ENCODE data around the gene CDK5RAP2.

Gene CDK5RAP2

DNA sequence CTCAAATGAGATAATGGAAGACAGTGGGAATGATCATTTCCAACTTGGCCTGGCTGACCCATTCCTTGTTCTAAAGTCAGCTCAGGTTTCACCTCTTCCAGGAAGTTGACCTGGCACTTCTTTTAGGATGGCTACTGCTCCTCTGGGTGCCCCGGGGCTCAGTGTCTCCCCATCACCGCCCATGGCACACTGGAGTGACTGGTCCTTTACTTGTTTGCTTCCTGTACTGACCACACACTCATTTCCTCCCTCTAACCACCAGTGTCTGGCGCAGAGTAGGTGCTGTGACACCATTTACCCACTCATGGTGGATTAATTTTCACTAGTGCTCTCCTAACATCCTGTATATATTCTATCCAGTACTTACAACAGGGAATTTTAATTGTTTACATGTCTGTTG, 183.5 kb downstream of the CDK5RAP2 start:
- no peak for DNase-seq

DNA sequence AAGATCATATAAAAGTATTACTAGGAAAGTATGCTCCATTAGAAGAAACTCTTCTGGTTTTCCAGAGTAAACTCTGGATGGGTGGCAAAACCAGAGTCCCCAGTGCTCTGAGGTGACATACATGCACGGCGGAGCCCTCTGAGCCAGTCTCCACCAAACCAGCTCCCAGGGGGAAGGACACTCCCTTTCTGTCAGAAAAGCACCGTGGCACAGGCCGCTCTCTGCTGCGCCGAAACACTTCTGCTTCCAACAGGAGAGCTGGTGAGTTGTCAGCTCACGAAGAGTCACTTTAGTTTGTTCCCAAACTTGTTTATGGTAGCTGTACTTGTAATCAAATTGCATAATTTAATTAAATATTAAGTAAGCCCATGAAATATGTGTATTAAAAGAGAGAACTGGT, 184.6 kb downstream of the CDK5RAP2 start:
- peak in 1 of 2 donors; percentile 37 for DNase-seq

DNA sequence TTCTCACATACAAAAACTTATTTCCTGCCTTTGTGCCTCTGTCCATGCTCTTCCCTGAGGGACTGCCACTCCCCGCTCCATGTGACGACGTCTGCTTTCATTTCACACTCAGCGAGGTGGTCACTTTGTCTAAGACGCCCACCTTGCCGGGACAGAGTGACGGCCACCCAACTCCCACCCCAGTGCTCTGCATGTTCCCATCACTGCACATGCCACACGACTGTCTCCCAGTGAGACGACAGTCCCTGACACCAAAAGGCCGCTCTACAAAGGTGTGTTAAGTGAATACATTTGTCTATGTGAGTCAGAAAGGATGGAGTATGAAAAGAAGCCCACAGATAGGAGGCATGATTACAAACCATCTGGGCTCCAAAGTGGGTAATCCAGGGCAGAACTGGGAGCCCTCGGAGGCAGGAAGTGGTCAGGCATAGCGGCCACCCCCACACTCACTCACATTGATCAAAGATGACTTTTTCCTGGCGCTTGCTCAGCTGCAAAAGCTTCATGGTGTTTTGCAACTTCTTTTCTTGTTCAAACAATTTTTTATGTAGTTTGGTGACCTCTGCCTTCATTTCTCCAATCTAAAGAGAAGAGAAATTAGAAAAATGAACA, 185.8 kb downstream of the CDK5RAP2 start:
- DNase-seq = peak; percentile 55 to 81

DNA sequence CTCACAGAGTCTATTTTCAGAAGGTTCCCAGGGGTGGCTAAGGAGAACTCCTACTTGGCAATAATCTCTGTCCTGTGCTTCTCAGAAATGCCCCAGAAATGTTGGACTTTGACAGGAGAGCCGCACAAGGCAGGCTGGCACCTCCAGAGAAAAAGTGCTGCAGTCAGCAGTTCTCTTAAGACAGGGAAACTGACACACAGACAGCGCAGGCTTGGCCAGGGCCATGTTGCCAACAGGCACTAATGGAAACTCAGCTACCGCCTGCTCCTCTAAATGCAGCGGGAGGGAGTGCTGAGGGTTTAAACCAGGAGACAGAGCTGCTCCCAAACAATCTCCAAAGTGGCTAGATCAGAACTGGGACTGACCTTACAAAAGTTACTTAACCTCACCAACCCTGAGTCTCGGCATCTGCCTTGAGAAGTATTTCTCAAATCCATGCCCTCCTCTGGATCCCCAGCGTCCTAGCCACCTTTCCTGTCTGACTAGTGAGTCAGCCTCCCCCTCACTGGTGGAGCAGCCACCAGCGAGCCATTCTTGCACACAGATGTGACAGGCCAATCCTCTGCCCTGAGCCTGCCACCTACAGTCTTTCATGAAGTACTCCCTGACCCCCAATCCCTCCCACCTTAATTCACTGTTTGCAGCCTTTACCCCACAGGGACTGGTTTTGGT, 186.4 kb downstream of the CDK5RAP2 start:
- DNase-seq = peak; percentile 20 to 78

DNA sequence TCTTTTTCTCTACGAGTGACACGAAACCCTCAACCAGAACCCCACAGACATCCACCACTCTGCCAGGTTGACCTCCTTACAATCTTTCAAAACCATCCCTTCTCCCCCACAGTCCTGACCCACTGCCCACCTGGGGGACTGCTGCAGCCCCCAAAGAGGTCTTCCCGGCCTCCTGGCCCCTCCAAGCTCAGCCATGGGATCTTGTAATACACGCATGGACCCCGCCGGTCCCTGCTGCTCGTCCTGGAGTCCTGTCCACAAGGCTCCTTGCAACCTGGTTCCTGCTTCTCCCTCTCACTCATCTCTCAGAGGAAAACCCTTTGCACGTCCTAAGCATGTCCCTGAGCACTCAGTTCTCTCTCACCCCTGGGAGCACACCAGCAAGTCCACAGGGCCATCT, 187.3 kb downstream of the CDK5RAP2 start:
- no peak for DNase-seq

DNA sequence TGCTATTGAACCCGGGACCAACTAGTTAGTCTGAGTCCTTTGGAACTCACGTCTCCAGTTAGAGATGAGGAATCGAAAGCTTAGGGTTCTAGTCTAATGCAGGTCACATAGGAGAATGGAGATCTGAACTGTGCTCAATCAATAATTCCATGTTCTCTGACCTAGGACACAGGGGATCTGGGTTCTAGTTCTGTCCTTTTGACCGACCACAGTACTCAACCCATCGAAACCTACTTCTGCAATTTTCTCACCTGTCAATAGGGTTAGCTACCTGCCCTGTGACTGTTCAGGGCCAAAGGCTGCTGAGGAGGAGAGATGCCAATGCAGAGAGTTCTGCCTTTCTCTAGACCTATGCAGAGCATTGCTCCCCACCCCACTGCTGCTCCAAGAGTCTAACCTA, 187.7 kb downstream of the CDK5RAP2 start:
- DNase-seq = no peak

DNA sequence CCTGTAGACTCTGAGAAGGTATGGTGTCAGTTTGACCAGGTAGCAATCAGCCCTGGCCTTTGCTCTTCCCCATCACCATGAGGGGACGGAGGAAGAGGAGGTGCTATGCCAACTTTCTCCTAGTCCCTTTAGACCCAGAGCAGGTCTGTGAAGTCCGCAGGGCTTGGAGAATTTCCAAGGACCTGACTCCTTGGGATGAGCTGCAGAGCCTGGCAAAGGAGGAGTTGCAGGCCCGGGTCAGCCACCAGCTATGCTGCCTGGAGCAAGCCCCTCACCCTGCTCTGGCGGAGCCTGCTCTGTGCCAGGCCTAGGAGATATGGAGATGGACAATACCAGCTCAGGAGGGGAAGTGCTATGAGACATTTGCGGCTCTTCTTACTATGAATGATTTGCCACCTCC, 188.3 kb downstream of the CDK5RAP2 start:
- no peak for DNase-seq

DNA sequence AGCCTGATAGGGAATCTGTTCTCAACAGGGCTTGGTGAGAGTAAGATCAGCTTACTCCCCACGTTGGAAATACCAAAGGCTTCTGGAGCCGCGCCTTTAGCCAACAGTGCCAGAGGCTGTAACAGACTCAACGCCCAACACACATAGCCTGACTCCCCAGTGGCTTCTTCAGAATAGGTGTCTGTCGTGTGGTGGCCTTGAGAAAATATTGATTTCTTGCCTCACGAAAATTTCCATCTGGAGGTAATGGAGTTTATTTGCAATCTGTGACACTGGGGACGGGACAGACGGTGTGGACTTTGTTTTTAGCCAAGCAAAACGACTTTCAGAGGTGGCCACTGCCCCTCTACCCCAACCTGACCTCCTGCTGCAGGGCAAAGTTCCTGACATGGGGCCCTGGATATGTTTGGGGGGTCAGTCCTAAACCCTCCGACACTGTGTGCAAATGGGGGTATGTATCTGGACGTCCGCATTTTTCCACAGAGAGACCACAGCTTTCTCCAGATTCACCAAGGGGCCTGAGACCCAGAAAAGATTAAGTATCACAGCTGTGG, 189.3 kb downstream of the CDK5RAP2 start:
- no peak for DNase-seq

DNA sequence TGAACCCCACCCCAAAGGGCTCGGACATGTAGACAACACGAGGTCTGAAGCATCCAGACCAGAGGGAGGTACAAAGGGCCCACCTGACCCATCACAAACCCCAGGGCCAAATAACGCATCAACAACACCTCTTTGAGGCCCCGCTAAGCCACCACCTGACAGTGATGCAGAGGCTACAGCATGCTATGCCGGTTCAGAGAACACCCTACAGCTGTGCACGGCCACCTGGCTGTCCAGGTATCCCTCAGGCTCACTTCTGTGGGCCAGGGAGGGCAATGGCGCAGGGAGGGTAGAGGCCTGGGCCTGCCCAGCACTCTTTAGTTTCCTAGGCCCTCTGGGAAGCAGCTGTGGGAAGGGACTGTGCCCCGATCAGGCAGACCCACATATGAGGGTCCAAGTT, 190.1 kb downstream of the CDK5RAP2 start:
- no peak for DNase-seq

DNA sequence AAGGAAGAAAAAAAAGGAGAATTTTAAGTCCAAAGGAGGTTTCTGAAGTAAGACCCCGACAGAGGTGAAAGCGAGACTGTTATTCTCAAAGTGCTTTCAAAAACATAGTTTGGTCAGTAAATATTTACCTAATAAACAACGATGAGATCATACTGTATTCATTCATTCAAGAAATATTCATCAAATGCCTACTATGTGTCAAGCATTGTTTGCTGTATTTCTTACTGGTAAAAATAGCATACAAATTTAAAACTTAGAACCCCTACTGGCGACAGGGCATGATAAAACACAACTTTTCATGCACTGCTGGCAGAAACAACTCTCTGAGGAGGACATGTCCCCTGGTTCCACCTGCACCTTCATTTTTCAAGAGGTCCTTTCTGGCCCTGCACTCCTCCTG, 190.7 kb downstream of the CDK5RAP2 start:
- no peak for DNase-seq

DNA sequence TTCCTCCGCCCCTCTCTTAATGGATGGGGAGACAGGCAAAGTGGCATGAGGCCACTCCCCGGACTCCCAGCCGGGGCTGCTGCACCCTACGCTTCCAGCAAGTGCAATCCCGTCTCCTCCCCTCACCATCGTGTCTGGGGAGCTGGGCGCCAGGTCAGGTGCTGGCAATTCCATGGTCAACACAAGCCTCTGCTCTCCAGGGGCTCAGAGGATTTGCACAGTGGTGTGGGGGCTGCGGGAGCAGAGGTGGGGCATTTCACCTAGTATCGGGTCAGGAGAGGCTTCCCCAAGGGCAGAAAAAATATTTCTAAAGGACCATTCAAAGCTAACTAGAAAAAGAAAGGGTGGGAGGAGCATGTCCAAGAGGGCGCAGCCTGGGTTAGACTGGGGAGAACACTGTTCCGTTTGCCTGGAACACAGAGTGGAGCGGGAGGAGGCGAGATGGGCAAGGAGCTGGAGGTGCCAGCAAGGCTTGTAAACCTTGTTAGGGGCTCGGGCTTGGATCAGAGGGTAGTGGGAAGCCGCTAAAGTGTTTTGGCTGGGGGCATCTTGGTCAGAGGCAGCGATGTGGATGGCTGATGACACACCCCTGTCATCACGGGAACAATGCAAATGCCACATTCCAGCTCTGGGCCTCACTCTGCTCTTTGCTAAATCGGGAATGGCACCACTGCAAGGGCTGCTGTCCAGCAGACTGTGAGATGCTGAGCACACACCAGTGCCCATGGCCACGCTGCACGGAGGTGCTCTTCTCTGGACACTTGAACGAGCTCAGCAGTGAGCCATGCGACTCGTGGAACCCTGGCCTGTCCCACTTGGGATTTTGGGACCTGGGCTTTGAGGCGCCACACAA, 191.7 kb downstream of the CDK5RAP2 start:
- DNase-seq = no peak

DNA sequence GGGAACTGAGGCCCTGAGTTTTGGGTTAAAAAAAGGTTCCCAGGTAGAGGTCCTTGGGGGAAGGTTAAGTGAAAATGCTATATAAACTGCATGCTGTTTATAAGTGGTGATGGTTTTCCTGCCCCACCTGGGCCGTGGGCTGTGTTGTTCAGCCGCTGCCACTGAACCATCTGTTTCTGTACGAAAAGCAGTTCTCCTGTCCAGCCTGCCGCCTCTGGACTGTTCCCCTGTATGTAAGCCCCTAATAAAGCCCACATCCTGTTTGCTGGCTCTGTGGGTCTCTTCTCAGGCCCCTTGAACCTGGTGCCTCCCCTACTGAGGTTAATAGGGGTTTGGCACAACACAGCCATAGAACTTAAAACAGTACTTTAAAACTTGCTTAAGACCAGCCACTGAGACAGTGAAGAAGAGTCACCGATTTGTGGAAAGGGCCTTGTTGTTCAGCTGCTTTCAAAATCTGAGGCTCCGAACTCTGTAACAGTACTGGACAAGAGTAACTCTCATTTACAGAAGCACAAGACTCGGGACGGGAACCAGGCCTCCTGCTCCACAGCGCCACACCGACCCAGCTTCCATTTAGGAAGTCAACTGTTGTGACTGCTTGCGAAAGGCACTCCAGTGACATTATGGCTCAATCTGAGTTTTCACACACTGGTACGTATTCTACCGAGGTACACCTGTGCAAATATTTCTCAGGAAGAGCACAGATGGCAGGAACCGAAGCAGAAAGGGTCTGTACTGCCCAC, 192.5 kb downstream of the CDK5RAP2 start:
- peak; percentile 20 to 51 for DNase-seq

DNA sequence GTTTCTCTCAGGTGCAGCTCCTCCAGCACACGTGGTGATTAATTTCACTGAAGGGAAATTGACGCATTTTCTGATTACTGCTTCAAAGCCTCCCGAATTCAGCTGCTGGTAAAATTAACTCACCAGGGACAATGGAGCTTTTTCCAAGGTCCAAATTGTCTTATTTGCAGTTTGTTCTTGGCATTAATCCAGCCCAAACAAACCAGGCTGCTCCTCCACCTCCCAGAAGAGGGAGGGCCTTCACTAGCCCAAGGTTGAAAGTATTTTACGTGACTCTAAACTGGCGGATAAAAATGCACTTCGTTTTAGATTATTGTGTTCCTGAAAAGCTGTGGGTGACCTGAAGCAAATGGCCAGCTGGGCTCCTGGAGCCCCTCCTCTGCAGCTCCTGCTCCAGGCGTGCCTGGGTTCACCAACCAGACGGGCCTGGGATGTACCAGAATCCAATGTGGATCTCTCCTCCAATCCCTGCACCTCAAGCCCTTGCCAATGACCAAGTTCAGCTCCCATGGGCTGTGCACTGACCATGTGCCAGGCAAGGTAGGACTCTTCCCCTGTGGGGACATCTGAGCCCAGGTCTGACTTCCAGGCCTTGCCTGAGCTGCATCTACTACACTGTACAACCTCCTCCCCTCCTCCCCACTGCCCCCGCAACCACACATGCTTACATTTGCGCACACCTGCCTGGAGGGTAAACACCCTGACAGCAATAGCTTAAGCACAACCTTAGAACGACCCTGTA, 193.4 kb downstream of the CDK5RAP2 start:
- no peak for DNase-seq

DNA sequence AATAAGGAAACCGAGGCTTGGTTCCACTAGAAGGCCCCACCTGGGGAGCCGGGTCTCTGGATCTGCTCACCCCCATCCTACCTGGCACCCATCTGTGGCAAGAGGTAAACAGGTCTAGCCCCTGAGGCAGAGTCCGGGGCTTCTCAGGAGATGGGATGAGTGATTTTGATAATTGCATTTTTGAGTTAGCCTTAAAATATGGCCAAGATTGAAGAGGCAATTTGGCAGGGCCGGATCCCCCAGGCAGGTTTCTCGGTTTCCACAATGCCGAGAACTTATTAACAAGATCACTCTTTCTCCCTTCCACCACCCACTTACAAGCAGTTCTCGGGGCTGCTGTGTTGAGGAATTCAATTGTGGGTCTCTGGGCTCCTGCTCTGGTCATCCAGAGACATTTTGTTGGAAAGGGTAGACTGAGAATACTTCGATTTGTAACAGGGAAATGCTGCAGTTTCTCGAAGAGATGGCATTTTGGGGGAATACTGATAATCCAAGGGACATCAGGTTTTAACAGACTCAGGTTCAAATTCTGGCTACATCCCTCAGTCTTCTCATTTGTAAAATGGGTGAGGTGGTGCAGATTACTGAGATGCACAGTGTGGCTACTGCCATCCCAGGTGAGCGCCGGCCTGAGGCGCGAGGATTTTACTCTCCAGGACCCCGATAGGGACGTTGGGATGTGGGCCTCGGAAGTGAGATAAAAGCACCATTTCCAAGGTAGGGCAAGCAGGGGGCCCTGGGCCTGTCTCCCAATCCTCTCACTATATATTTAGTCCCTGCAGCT, 194.2 kb downstream of the CDK5RAP2 start:
- DNase-seq = no peak

DNA sequence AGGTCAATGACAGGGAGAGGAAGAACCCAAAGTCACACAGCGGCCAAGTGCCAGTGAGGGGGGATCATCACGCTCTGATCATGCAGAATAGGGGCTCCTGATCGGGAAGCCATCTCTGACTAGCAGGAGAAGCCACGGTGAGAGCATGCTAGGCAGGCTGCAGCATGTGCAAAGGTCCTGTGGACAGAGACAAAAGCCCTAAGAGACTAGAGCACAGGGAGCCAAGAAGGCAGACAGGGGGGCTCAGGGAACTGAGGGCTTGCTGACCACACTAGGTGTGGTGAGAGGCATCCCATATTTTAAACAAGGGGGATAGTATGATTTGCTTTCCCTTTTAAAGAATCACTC, 195.1 kb downstream of the CDK5RAP2 start:
- DNase-seq = no peak

DNA sequence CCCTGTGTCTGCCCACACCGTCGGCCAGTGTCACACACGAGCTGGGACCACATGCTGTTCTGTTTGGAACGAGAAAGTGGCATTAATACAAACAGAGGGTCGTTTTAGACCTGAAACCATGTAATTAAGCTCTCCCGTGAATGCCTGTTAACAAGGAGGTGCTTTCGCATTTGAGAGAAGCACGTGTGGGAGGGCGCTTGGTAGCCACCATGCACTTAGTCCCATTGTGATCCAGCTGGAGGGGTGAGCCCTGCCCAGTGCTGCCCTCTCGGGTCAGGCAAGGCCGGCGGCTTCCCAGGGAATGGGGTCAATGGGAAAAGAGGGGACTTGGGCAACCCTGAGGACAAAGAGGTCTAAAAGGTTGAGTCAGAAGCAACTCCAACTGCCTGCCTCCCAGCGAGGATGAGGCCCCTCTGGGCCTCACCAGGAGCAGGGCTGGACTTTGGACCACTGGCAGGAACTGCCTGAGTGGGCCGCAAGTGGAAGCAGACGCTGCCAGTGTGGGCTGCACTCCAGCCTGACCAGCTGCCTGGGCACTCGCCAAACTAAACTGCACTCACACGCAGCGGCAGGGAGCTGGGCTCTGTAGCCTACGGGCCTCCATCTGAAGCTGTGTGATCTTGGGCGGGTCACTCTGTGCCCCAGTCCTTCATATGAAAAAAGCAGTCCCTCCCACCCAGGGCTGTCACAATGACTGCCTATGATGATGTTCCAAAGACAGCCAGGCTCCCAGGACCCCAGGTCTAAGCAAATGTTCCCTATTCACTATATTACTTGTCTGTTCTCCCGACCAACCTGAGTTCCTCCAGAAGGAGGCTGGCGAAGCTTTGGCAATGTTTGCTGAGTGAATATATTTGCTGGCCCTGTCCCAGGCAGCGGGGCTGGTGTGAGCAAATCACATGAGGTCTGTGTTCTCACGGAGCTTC, 195.7 kb downstream of the CDK5RAP2 start:
- no peak for DNase-seq

DNA sequence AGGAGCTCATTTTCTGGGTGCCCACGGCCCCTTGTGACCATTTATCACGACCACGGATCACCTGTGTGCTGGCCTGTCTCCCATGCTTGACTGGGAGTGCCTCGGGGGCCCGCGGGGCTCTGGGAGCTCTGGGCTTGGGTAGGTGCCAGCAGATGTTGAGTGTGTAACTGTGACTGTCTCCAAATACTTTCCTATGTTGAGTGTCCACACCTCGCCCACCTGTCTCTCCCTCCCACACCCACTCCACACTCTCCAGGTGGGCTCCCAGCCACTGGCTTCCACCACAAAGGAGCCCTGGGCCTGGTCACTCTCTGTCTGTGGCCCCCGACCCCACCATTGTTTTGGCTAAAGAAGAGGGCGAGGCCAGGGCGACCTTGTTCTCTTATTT, 196.4 kb downstream of the CDK5RAP2 start:
- no peak for DNase-seq

DNA sequence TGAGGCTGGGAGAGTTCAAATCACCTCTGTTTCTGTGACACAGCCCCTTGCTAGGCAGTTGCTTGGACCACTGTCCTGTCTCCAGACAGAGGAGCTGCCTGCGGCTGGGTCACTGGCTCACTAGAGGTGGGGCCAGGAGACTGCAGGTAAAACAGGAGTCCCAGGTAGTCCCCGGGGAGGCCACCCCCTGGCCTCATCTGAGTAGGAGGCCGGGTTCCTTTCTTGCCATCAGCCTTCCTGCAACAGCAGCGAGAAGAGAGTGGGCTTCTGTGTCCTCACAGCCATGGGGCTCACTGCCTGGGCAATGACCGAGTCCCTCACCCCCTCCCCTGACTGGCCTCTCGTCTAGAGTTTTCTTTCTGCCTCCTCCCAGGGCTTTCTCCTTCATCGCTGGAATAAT, 197.5 kb downstream of the CDK5RAP2 start:
- no peak for DNase-seq

DNA sequence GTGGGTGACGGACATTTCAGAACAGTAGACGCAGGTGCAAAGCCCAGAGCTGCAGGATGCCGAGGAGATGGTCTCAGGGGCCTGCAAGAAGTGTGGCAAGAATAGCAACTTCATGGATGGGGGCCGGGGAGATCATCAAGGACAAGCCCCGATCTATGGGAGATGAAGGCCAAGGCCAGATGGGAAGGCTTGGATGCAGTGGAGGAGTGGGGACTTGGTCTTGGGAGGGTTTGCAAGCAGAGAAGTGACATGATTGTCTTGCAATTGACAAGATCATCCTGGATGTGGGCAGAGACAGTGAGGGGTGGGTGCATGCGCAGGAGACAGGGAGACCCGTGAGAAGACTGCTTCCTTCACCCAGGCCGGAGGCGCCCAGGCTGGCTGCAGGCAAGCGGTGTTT, 198.1 kb downstream of the CDK5RAP2 start:
- no peak for DNase-seq

DNA sequence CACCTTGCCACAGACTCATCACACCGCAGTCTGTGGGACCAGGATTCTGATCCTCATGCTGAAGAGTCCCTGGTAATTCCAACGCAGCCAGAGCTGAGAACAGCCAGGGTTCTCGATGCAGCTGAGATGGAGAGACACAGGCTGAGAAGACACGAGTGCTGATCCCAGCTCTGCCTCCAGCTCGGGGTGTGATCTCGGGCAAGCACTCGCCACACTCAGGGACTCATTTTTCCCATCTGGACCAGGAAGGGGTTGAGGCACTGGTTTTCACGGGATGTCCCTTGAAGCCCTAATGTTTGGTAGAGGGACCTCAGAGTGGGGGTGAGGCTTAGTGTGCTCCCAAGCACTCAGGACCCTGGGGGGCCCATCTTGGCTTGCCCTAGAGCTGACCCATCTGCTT, 200.4 kb downstream of the CDK5RAP2 start:
- DNase-seq = no peak

Data from inflammatory macrophage treated with lipopolysaccharide for 1 hour (primary cell).